ENCODE results near the gene TEX26.

Gene TEX26

GRCh38 chr13:30932481-30933353, at the start of gene TEX26:
TEX26 (plus strand) TSS chr13:30932656; CDS start chr13:30932716, 60 bp downstream.
- Histone ChIP-seq H3K9me3 (ENCODE audit: control insufficient read depth, insufficient read depth, low read length) (no peaks in the 10 kb centered on the region; the same call in 1 of the 2 replicates), H3K4me3 (ENCODE audit: low read length) (peak within 1 kb of the TSS; percentile 21; the same call in 1 of the 2 replicates), H3K27me3 (ENCODE audit: control insufficient read depth, insufficient read depth, low read length) (peaks cover 2% of the 10 kb centered on the region; the same call in 1 of the 2 replicates), H3K36me3 (ENCODE audit: control insufficient read depth, insufficient read depth, low read length) (no peaks in the 10 kb centered on the region), H3K27ac (ENCODE audit: low read length) (no peak within 1 kb of the TSS), H3K4me1 (ENCODE audit: control insufficient read depth, insufficient read depth, low read length) (no peaks in the 10 kb centered on the region)
- WGBS (ENCODE audit: insufficient coverage, insufficient read length), result no CpG with 5 or more reads among the region's 32 CpGs
- peak; percentile 20 for DNase-seq (ENCODE audit: low read depth, low spot score)

GRCh38 chr13:30882996-30883766, 49.3 kb upstream of the TEX26 start:
- no peak for DNase-seq (ENCODE audit: low read depth, low spot score)
- Histone ChIP-seq H3K27me3 (ENCODE audit: control insufficient read depth, insufficient read depth, low read length) (no peaks in the 10 kb centered on the region), H3K4me1 (ENCODE audit: control insufficient read depth, insufficient read depth, low read length) (no peaks in the 10 kb centered on the region), H3K9me3 (ENCODE audit: control insufficient read depth, insufficient read depth, low read length) (no peaks in the 10 kb centered on the region), H3K4me3 (ENCODE audit: low read length) (no peak overlapping the region), H3K27ac (ENCODE audit: low read length) (no peak overlapping the region), H3K36me3 (ENCODE audit: control insufficient read depth, insufficient read depth, low read length) (no peaks in the 10 kb centered on the region)
- no CpG with 5 or more reads among the region's 13 CpGs for WGBS (ENCODE audit: insufficient coverage, insufficient read length)

DNA sequence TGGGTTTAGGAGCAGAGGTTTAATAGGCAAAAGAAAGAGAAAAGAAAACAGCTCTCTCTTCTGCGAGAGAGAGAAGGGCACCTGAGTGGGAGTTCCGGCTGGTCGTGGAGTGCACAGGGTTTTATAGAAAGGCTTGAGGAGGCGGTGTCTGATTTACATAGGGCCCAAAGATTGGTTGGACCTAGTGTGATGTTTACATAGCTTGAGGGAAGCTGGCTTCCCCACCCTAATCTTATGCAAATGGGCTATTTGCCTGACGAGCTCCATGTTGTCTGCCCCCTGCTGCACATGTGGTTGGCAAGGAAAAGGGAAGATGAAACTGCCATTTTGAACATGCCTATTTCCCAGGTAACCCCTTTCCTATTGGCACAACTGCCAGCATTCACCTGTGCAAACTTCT, 47.9 kb upstream of the TEX26 start:
- whole genome bisulfite sequencing (ENCODE audit: insufficient coverage, insufficient read length), result no CpG with 5 or more reads among the region's 5 CpGs
- Histone ChIP-seq H3K4me1 (ENCODE audit: control insufficient read depth, insufficient read depth, low read length) (no peaks in the 10 kb centered on the region), H3K9me3 (ENCODE audit: control insufficient read depth, insufficient read depth, low read length) (no peaks in the 10 kb centered on the region), H3K27me3 (ENCODE audit: control insufficient read depth, insufficient read depth, low read length) (no peaks in the 10 kb centered on the region), H3K4me3 (ENCODE audit: low read length) (no peak overlapping the region), H3K27ac (ENCODE audit: low read length) (no peak overlapping the region), H3K36me3 (ENCODE audit: control insufficient read depth, insufficient read depth, low read length) (no peaks in the 10 kb centered on the region)
- DNase-seq (ENCODE audit: low read depth, low spot score), result no peak

GRCh38 chr13:30889196-30889690, 43.2 kb upstream of the TEX26 start:
- DNase-seq (ENCODE audit: low read depth, low spot score), result no peak
- no peak overlapping the region for H3K27ac ChIP-seq (ENCODE audit: low read length)
- no peaks in the 10 kb centered on the region for H3K9me3 ChIP-seq (ENCODE audit: control insufficient read depth, insufficient read depth, low read length)
- no peaks in the 10 kb centered on the region for H3K27me3 ChIP-seq (ENCODE audit: control insufficient read depth, insufficient read depth, low read length)
- H3K4me1 ChIP-seq (ENCODE audit: control insufficient read depth, insufficient read depth, low read length), result no peaks in the 10 kb centered on the region
- WGBS (ENCODE audit: insufficient coverage, insufficient read length), result no CpG with 5 or more reads among the region's 3 CpGs
- H3K36me3 ChIP-seq (ENCODE audit: control insufficient read depth, insufficient read depth, low read length), result no peaks in the 10 kb centered on the region
- H3K4me3 ChIP-seq (ENCODE audit: low read length), result no peak overlapping the region

DNA sequence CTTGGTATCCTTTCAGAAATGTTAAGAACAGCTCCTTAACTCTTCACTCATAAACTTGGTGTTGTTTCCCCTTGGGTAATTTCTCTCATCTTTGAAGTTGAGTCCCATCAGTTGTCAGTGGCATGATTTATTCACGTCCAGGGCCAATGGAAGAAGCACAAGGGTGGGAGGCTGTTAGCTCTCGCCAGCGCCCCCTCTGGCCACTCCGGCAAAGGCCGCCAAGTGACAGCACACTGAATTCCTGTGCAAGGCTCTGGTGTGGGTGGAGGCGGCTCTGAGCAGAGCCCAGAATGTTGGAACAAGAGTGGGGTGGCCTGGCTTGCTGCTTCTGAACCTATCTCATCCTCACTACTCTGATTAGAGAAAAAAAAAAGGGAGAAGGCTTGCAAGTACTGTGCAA, 39.5 kb upstream of the TEX26 start:
- no CpG with 5 or more reads among the region's 6 CpGs for WGBS (ENCODE audit: insufficient coverage, insufficient read length)
- H3K4me1 ChIP-seq (ENCODE audit: control insufficient read depth, insufficient read depth, low read length), result peaks cover 1% of the 10 kb centered on the region; the same call in 1 of the 2 replicates
- no peak overlapping the region for H3K4me3 ChIP-seq (ENCODE audit: low read length)
- no peak overlapping the region for H3K27ac ChIP-seq (ENCODE audit: low read length)
- H3K9me3 ChIP-seq (ENCODE audit: control insufficient read depth, insufficient read depth, low read length), result no peaks in the 10 kb centered on the region
- H3K36me3 ChIP-seq (ENCODE audit: control insufficient read depth, insufficient read depth, low read length), result no peaks in the 10 kb centered on the region
- no peaks in the 10 kb centered on the region for H3K27me3 ChIP-seq (ENCODE audit: control insufficient read depth, insufficient read depth, low read length)
- no peak for DNase-seq (ENCODE audit: low read depth, low spot score)

DNA sequence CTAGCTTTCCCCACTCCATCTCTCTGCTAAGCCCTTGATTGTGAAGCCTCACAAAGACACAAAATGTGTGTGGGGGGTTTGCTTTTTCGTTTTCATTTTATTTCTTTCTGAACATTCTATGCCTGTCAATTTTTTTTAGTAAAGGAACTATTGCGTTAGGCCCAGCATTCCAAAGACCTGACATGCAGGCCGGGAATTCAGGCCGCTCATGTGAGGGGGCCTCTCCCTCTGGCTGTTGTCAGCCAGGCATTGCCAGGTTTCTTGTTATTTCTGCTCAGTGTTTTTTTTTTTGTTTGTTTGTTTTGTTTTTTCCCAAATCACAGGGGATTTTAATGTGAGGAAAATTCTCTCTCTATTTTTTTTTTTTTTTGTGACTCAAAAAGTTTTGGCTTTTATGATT, 36.7 kb upstream of the TEX26 start:
- Histone ChIP-seq H3K36me3 (ENCODE audit: control insufficient read depth, insufficient read depth, low read length) (no peaks in the 10 kb centered on the region), H3K4me1 (ENCODE audit: control insufficient read depth, insufficient read depth, low read length) (peaks cover 2% of the 10 kb centered on the region; the same call in 1 of the 2 replicates), H3K27ac (ENCODE audit: low read length) (no peak overlapping the region), H3K27me3 (ENCODE audit: control insufficient read depth, insufficient read depth, low read length) (no peaks in the 10 kb centered on the region), H3K9me3 (ENCODE audit: control insufficient read depth, insufficient read depth, low read length) (no peaks in the 10 kb centered on the region), H3K4me3 (ENCODE audit: low read length) (no peak overlapping the region)
- WGBS (ENCODE audit: insufficient coverage, insufficient read length), result no CpG with 5 or more reads among the region's 4 CpGs
- DNase-seq (ENCODE audit: low read depth, low spot score), result no peak

- no peak for DNase-seq (ENCODE audit: low read depth, low spot score)
- Histone ChIP-seq H3K4me1 (ENCODE audit: control insufficient read depth, insufficient read depth, low read length) (peaks cover 2% of the 10 kb centered on the region; the same call in 1 of the 2 replicates), H3K27ac (ENCODE audit: low read length) (no peak overlapping the region), H3K9me3 (ENCODE audit: control insufficient read depth, insufficient read depth, low read length) (no peaks in the 10 kb centered on the region), H3K4me3 (ENCODE audit: low read length) (no peak overlapping the region), H3K27me3 (ENCODE audit: control insufficient read depth, insufficient read depth, low read length) (no peaks in the 10 kb centered on the region), H3K36me3 (ENCODE audit: control insufficient read depth, insufficient read depth, low read length) (no peaks in the 10 kb centered on the region)
These were observed 34.4 kb upstream of the TEX26 start for GRCh38 chr13:30898070-30898469.

DNA sequence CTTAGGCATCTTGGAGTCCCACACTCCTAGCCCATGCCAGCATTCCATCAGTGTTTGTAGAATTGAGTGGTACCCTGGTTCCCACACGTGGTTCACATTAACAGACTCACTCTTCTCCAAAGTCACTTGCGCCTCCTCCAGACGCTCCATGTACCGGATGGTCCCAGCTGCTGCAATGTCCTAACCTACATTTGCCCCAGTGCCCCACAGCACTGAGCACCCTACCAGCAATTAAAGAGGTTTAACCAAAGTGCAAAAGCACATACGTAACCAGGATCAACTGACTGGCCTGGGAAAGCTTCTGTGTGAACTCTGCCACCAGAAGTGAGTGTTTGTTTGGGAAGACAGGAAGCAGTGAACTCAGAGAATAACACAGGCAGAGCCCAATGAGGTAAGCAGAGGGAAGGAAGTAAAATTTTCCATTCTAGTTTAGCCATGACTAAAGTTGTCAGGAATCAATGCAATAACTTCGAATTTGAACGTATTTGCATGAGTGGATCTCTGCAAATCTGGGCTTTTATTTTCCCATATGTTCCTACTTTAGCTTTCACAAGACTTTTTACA, 33.7 kb upstream of the TEX26 start:
- H3K27ac ChIP-seq (ENCODE audit: low read length), result no peak overlapping the region
- H3K27me3 ChIP-seq (ENCODE audit: control insufficient read depth, insufficient read depth, low read length), result no peaks in the 10 kb centered on the region
- DNase-seq (ENCODE audit: low read depth, low spot score), result no peak
- no peaks in the 10 kb centered on the region for H3K9me3 ChIP-seq (ENCODE audit: control insufficient read depth, insufficient read depth, low read length)
- no peak overlapping the region for H3K4me3 ChIP-seq (ENCODE audit: low read length)
- no CpG with 5 or more reads among the region's 7 CpGs for whole genome bisulfite sequencing (ENCODE audit: insufficient coverage, insufficient read length)
- H3K4me1 ChIP-seq (ENCODE audit: control insufficient read depth, insufficient read depth, low read length), result peaks cover 2% of the 10 kb centered on the region; the same call in 1 of the 2 replicates
- H3K36me3 ChIP-seq (ENCODE audit: control insufficient read depth, insufficient read depth, low read length), result no peaks in the 10 kb centered on the region

DNA sequence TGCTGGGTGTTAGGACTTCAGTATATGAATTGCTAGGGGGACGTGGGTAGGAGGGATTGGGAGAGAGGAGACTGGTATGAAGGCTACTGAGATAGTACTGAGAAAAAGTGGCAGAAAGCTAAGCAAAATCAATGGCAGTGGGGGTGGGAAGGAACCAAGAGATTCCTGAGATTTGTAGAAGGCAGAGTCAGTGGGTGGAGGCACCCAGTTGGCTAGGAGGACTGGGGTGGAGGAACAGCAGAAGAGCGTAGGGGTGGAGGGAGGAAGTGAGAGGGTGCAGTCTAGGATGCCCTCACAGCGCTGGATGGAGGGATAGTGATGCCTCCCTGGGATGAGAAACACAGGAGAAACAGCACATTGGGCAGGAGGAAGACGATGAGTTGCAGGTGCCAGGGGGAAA, 32.0 kb upstream of the TEX26 start:
- no peak for DNase-seq (ENCODE audit: low read depth, low spot score)
- H3K9me3 ChIP-seq (ENCODE audit: control insufficient read depth, insufficient read depth, low read length), result no peaks in the 10 kb centered on the region
- H3K36me3 ChIP-seq (ENCODE audit: control insufficient read depth, insufficient read depth, low read length), result no peaks in the 10 kb centered on the region
- H3K27me3 ChIP-seq (ENCODE audit: control insufficient read depth, insufficient read depth, low read length), result peaks cover 4% of the 10 kb centered on the region
- H3K4me3 ChIP-seq (ENCODE audit: low read length), result no peak overlapping the region
- no CpG with 5 or more reads among the region's 4 CpGs for WGBS (ENCODE audit: insufficient coverage, insufficient read length)
- H3K4me1 ChIP-seq (ENCODE audit: control insufficient read depth, insufficient read depth, low read length), result peaks cover 2% of the 10 kb centered on the region; the same call in 1 of the 2 replicates
- H3K27ac ChIP-seq (ENCODE audit: low read length), result no peak overlapping the region

All from iPS DF 6.9 (cell line).